22Rv1 (cell line): ENCODE data around the gene SRPK2.

Experiments used
- ZFX ChIP-seq: fragments of 450-650 bp; IDR thresholded peaks from 2 replicates; pipeline ENCODE4 v1.6.1; 2017; ENCODE audit warnings: antibody characterized with exemption, borderline replicate concordance
- TF ChIP-seq, protein P1 (sequence below): fragments of 450-650 bp; IDR thresholded peaks from 2 replicates; pipeline ENCODE4 v1.5.1; 2017; ENCODE audit warnings: mild to moderate bottlenecking

DNA sequence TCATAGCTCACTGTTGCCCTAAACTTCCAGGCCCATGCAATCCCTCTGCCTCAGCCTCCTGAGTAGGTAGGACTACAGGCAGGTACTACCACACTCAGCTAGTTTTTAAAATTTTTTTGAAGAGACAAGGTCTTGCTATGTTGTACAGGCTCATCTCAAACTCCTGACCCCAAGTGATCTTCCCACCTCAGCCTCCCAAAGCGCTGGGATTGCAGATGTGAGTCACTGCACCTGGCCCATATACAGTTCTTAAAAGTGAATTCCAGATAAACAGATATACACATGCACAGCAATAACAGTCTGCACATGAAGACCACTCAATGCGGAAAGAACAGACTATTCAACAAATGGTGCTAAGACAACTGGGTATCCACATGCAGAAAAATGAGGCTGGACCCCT is 67.8 kb downstream of the SRPK2 start:
- TF ChIP-seq, protein P1, sequence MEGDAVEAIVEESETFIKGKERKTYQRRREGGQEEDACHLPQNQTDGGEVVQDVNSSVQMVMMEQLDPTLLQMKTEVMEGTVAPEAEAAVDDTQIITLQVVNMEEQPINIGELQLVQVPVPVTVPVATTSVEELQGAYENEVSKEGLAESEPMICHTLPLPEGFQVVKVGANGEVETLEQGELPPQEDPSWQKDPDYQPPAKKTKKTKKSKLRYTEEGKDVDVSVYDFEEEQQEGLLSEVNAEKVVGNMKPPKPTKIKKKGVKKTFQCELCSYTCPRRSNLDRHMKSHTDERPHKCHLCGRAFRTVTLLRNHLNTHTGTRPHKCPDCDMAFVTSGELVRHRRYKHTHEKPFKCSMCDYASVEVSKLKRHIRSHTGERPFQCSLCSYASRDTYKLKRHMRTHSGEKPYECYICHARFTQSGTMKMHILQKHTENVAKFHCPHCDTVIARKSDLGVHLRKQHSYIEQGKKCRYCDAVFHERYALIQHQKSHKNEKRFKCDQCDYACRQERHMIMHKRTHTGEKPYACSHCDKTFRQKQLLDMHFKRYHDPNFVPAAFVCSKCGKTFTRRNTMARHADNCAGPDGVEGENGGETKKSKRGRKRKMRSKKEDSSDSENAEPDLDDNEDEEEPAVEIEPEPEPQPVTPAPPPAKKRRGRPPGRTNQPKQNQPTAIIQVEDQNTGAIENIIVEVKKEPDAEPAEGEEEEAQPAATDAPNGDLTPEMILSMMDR = no peak
- TF ChIP-seq ZFX = no peak
